NCI-H1930 (cell line): ENCODE results near the gene PRR20G.

Experiments
- DNase-seq, 2 experiments: peaks; one replicate each; lab custom pipeline; 2025; lab: John Stamatoyannopoulos, UW

Gene PRR20G

GRCh38 chr3:127263037-127263436, 24.8 kb downstream of the PRR20G start:
- no peak for DNase-seq

GRCh38 chr3:127262533-127262932, 25.3 kb downstream of the PRR20G start:
- no peak for DNase-seq

- no peak for DNase-seq
Observed at GRCh38 chr3:127261925-127262324, 25.9 kb downstream of the PRR20G start.

GRCh38 chr3:127260826-127261555, 26.9 kb downstream of the PRR20G start:
- no peak for DNase-seq

- no peak for DNase-seq
Observed at GRCh38 chr3:127260416-127260815, 27.4 kb downstream of the PRR20G start.

GRCh38 chr3:127259882-127260281, 28.0 kb downstream of the PRR20G start:
- no peak for DNase-seq

GRCh38 chr3:127258733-127259132, 29.1 kb downstream of the PRR20G start:
- no peak for DNase-seq

- no peak for DNase-seq
Observed at GRCh38 chr3:127257351-127257750, 30.5 kb downstream of the PRR20G start.

GRCh38 chr3:127256733-127257271, 31.0 kb downstream of the PRR20G start:
- no peak for DNase-seq

GRCh38 chr3:127256138-127256537, 31.7 kb downstream of the PRR20G start:
- no peak for DNase-seq

- DNase-seq, result no peak
Observed at GRCh38 chr3:127255516-127255915, 32.3 kb downstream of the PRR20G start.

GRCh38 chr3:127254730-127255129, 33.1 kb downstream of the PRR20G start:
- DNase-seq, result peak in 1 of 2 experiments; percentile 2

GRCh38 chr3:127254033-127254644, 33.7 kb downstream of the PRR20G start:
- no peak for DNase-seq

- DNase-seq, result no peak
Observed at GRCh38 chr3:127253491-127253890, 34.4 kb downstream of the PRR20G start.

- no peak for DNase-seq
Observed at GRCh38 chr3:127252446-127252845, 35.4 kb downstream of the PRR20G start.

GRCh38 chr3:127250032-127250431, 37.8 kb downstream of the PRR20G start:
- DNase-seq, result no peak

GRCh38 chr3:127247292-127247691, 40.6 kb downstream of the PRR20G start:
- DNase-seq, result no peak

- no peak for DNase-seq
Observed at GRCh38 chr3:127238602-127239001, 49.2 kb downstream of the PRR20G start.

- DNase-seq, result no peak
Observed at GRCh38 chr3:127237835-127238234, 50.0 kb downstream of the PRR20G start.

GRCh38 chr3:127235706-127236105, 52.1 kb downstream of the PRR20G start:
- no peak for DNase-seq

GRCh38 chr3:127234778-127235177, 53.1 kb downstream of the PRR20G start:
- DNase-seq, result no peak
